ENCODE results near the gene CDH22. TPM values are rescaled to one million over a fixed set of nuclear protein-coding genes. Genes with fewer than 3 reads are reported as not detected.

CDH22 gene
- total and polyA plus RNA-seq, 2 donors (not counting 1 experiment from before 2014, with no cell fraction given): not detected

DNA sequence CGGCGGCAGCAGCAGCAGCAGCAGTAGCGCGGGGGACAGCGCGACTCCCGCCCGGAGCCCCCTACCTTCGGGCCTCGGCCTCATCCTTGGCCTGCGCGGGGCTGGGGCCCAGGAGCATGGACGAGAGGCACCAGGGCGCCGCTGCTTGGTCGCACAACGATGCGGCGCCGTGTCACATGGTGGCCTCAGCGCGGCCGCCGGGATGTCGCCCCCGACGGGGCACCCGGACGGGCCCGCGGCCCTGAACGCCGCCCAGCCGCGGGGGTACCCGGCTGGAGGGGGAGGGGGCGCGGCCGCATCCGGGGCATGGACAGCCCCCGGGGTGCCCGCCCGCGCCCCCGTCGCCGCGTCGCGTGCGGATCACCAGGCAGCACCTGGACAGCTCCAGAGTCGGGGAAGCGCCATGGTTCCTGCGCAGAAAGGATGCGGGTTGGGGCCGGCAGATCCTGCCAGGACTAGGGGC lies 57.1 kb downstream of the CDH22 start:
- Histone ChIP-seq H3K27me3 (replicated peaks in 1 of 4; ENCODE audit: control extremely low read depth in 1 of 4, control insufficient read depth in 3 of 4, insufficient read depth in 4 of 4, low read length in 3 of 4) (peaks cover 0 to 56% (median 21%) of the 10 kb centered on the region in 4 experiments), H3K36me3 (replicated peaks in 1 of 2; ENCODE audit: control extremely low read depth in 1 of 2, control insufficient read depth in 1 of 2, extremely low read depth in 1 of 2, insufficient read depth in 2 of 2, low read length in 1 of 2) (no peaks in the 10 kb centered on the region), H2AFZ (ENCODE audit: insufficient read depth, low read depth, low read length, poor library complexity, severe bottlenecking) (no peak overlapping the region), H3K9ac (ENCODE audit: low read length) (no peak overlapping the region), H3K4me3 (ENCODE audit: control extremely low read depth in 1 of 5, extremely low read depth in 1 of 5, insufficient read depth in 1 of 5, low read depth in 2 of 5, low read length in 4 of 5) (no peak overlapping the region), H3K9me3 (ENCODE audit: control extremely low read depth in 1 of 3, control insufficient read depth in 2 of 3, insufficient read depth in 1 of 3, low read length in 2 of 3) (no peaks in the 10 kb centered on the region), H3K4me2 (replicated peaks; ENCODE audit: low read depth, low read length, poor library complexity, severe bottlenecking) (no peak overlapping the region), H3K27ac (ENCODE audit: low read length in 2 of 2) (no peak overlapping the region), H4K20me1 (ENCODE audit: control insufficient read depth, insufficient read depth, low read length, poor library complexity, severe bottlenecking) (no peaks in the 10 kb centered on the region), H3K4me1 (ENCODE audit: control insufficient read depth in 2 of 2, insufficient read depth in 2 of 2, low read length in 2 of 2) (no peaks in the 10 kb centered on the region), H3K79me2 (ENCODE audit: control insufficient read depth, insufficient read depth, low read length) (no peaks in the 10 kb centered on the region)
- H3K9me3 Mint-ChIP-seq (ENCODE audit: insufficient read depth): no peaks in the 10 kb centered on the region
- POLR2A ChIA-PET: no interaction called here
- H3K4me1 Mint-ChIP-seq: no peaks in the 10 kb centered on the region
- no peak overlapping the region for H3K27ac Mint-ChIP-seq
- 8% methylated on average over 56 of the region's 56 CpGs for WGBS (ENCODE audit: insufficient coverage)
- no peak for TF ChIP-seq EZH2 (IDR thresholded peaks at IDR 0.05; ENCODE audit: borderline replicate concordance, insufficient read depth, low read depth, low read length, poor library complexity, severe bottlenecking)
- TF ChIP-seq, protein P1, sequence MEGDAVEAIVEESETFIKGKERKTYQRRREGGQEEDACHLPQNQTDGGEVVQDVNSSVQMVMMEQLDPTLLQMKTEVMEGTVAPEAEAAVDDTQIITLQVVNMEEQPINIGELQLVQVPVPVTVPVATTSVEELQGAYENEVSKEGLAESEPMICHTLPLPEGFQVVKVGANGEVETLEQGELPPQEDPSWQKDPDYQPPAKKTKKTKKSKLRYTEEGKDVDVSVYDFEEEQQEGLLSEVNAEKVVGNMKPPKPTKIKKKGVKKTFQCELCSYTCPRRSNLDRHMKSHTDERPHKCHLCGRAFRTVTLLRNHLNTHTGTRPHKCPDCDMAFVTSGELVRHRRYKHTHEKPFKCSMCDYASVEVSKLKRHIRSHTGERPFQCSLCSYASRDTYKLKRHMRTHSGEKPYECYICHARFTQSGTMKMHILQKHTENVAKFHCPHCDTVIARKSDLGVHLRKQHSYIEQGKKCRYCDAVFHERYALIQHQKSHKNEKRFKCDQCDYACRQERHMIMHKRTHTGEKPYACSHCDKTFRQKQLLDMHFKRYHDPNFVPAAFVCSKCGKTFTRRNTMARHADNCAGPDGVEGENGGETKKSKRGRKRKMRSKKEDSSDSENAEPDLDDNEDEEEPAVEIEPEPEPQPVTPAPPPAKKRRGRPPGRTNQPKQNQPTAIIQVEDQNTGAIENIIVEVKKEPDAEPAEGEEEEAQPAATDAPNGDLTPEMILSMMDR (IDR thresholded peaks at IDR 0.05): no peak
- CTCF ChIA-PET: no interaction called here
- peaks cover 75% of the 10 kb centered on the region for H3K27me3 Mint-ChIP-seq
- H3K4me3 Mint-ChIP-seq: no peak overlapping the region
- intact Hi-C loops (cut with micrococcal nuclease): no loop called here
- DNase-seq (no peak), ATAC-seq (ENCODE audit: low read depth) (no peak)

DNA sequence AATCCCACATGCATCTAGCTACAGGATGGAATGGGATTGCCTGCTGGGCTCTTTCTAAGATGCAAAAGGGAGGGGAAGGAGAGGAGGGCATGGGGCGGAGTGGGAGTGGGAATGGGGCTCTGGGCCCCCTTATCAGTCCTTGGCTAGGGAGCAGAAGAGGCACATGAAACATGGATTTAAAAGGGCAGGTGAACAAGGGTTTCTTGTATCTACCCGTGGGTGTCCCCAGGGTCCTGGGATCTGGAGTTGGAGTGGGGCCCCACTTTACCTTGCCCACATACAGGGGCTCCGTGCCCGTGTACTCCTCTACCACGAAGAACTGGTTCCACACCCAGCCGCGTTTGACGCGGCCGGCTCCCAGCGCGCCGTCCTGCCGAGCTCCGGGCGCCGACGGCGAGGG lies 57.5 kb downstream of the CDH22 start:
- intact Hi-C loops (cut with micrococcal nuclease): no loop called here
- TF ChIP-seq EZH2 (IDR thresholded peaks at IDR 0.05; ENCODE audit: borderline replicate concordance, insufficient read depth, low read depth, low read length, poor library complexity, severe bottlenecking): no peak
- TF ChIP-seq, protein P1 (IDR thresholded peaks at IDR 0.05): no peak
- no peak overlapping the region for H3K4me3 ChIP-seq (ENCODE audit: control extremely low read depth in 1 of 5, extremely low read depth in 1 of 5, insufficient read depth in 1 of 5, low read depth in 2 of 5, low read length in 4 of 5)
- no peaks in the 10 kb centered on the region for H3K79me2 ChIP-seq (ENCODE audit: control insufficient read depth, insufficient read depth, low read length)
- Mint-ChIP-seq H3K4me1 (no peaks in the 10 kb centered on the region), H3K27me3 (peaks cover 80% of the 10 kb centered on the region), H3K9me3 (ENCODE audit: insufficient read depth) (no peaks in the 10 kb centered on the region), H3K4me3 (no peak overlapping the region), H3K27ac (no peak overlapping the region)
- no peak for DNase-seq
- no peak overlapping the region for H2AFZ ChIP-seq (ENCODE audit: insufficient read depth, low read depth, low read length, poor library complexity, severe bottlenecking)
- H4K20me1 ChIP-seq (ENCODE audit: control insufficient read depth, insufficient read depth, low read length, poor library complexity, severe bottlenecking): no peaks in the 10 kb centered on the region
- ATAC-seq (ENCODE audit: low read depth): no peak
- ChIA-PET POLR2A (no interaction called here), CTCF (no interaction called here)
- H3K4me1 ChIP-seq (ENCODE audit: control insufficient read depth in 2 of 2, insufficient read depth in 2 of 2, low read length in 2 of 2): no peaks in the 10 kb centered on the region
- no peaks in the 10 kb centered on the region for H3K9me3 ChIP-seq (ENCODE audit: control extremely low read depth in 1 of 3, control insufficient read depth in 2 of 3, insufficient read depth in 1 of 3, low read length in 2 of 3)
- no peak overlapping the region for H3K27ac ChIP-seq (ENCODE audit: low read length in 2 of 2)
- 11% methylated on average over 19 of the region's 19 CpGs for WGBS (ENCODE audit: insufficient coverage)
- H3K36me3 ChIP-seq (replicated peaks in 1 of 2; ENCODE audit: control extremely low read depth in 1 of 2, control insufficient read depth in 1 of 2, extremely low read depth in 1 of 2, insufficient read depth in 2 of 2, low read length in 1 of 2): no peaks in the 10 kb centered on the region
- H3K9ac ChIP-seq (ENCODE audit: low read length): no peak overlapping the region
- H3K4me2 ChIP-seq (replicated peaks; ENCODE audit: low read depth, low read length, poor library complexity, severe bottlenecking): no peak overlapping the region
- peaks cover 0 to 59% (median 24%) of the 10 kb centered on the region in 4 experiments for H3K27me3 ChIP-seq (replicated peaks in 1 of 4; ENCODE audit: control extremely low read depth in 1 of 4, control insufficient read depth in 3 of 4, insufficient read depth in 4 of 4, low read length in 3 of 4)
